ENCODE results near the gene PSIP1.
"Not testable (repeated sequence)": the region's sequence is repeated elsewhere in the genome, so short reads cannot be mapped to it uniquely, and the experiment has no call there.

Gene PSIP1

DNA sequence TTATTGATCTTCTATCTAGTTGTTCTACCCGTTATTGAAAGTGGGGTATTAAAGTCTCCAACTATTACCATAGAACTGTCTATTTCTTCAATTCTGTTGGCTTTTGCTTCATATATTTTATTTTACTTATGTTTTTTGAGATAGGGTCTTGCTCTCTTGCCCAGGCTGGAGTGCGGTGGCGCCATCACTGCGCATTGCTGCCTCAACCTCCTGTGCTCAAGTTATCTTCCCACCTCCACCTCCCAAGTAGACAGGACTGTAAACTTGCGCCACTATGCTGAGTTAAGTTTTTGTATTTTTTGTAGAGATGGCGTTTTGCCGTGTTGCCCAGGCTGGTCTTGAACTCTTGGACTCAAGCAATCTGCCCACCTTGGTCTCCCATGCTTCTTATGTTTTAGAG, 71.9 kb downstream of the PSIP1 start:
- TF ChIP-seq, protein P1, sequence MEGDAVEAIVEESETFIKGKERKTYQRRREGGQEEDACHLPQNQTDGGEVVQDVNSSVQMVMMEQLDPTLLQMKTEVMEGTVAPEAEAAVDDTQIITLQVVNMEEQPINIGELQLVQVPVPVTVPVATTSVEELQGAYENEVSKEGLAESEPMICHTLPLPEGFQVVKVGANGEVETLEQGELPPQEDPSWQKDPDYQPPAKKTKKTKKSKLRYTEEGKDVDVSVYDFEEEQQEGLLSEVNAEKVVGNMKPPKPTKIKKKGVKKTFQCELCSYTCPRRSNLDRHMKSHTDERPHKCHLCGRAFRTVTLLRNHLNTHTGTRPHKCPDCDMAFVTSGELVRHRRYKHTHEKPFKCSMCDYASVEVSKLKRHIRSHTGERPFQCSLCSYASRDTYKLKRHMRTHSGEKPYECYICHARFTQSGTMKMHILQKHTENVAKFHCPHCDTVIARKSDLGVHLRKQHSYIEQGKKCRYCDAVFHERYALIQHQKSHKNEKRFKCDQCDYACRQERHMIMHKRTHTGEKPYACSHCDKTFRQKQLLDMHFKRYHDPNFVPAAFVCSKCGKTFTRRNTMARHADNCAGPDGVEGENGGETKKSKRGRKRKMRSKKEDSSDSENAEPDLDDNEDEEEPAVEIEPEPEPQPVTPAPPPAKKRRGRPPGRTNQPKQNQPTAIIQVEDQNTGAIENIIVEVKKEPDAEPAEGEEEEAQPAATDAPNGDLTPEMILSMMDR (IDR thresholded peaks at IDR 0.05; ENCODE audit: low read depth, low read length, missing control alignments), result no peak
- no peak for DNase-seq (ENCODE audit: extremely low read depth, low read depth)
- no peak overlapping the region for H3K4me3 ChIP-seq (replicated peaks; ENCODE audit: low read depth, low read length)

DNA sequence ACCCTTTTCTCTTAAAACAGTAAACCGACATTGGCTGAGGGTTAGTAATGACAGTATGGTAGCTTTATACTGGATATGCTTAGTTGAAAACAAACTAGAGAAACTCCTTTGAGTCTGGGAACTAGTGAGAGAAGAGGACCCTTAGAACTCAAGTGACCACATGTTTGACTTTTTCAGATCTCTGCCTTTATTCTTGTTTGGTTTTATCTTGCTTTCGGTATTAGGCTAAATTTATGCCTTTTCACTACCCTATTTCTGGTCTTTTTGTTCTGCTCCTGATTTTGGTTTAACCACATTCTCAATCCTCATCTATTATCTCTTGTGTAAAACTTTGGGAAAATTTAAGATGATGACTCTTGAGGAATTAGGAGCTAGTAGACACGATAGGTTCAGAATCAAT, 77.1 kb downstream of the PSIP1 start:
- no peak overlapping the region for H3K4me3 ChIP-seq (replicated peaks; ENCODE audit: low read depth, low read length)
- TF ChIP-seq, protein P1 (IDR thresholded peaks at IDR 0.05; ENCODE audit: low read depth, low read length, missing control alignments), result no peak
- DNase-seq (ENCODE audit: extremely low read depth, low read depth), result no peak

DNA sequence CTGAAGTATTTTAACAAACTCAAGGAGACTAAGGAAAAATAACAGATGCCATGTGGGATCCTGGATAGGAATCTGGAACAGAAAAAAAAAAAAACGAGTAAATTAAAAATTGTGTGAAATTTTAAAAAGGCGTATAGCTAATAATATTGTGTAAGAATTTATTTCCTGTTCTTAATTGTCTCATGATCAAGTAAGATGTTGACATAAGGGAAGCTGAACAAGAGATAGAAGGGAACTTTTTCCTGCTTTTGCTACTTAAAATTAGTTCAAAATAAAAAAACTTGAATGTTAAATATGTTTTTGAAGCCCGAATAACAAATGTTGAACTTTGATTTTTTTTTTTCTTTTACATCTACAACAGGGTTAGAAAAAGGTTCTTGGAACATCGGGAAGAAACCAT, 77.6 kb downstream of the PSIP1 start:
- TF ChIP-seq, protein P1 (IDR thresholded peaks at IDR 0.05; ENCODE audit: low read depth, low read length, missing control alignments), result no peak
- H3K4me3 ChIP-seq (replicated peaks; ENCODE audit: low read depth, low read length), result no peak overlapping the region
- DNase-seq (ENCODE audit: extremely low read depth, low read depth), result no peak

DNA sequence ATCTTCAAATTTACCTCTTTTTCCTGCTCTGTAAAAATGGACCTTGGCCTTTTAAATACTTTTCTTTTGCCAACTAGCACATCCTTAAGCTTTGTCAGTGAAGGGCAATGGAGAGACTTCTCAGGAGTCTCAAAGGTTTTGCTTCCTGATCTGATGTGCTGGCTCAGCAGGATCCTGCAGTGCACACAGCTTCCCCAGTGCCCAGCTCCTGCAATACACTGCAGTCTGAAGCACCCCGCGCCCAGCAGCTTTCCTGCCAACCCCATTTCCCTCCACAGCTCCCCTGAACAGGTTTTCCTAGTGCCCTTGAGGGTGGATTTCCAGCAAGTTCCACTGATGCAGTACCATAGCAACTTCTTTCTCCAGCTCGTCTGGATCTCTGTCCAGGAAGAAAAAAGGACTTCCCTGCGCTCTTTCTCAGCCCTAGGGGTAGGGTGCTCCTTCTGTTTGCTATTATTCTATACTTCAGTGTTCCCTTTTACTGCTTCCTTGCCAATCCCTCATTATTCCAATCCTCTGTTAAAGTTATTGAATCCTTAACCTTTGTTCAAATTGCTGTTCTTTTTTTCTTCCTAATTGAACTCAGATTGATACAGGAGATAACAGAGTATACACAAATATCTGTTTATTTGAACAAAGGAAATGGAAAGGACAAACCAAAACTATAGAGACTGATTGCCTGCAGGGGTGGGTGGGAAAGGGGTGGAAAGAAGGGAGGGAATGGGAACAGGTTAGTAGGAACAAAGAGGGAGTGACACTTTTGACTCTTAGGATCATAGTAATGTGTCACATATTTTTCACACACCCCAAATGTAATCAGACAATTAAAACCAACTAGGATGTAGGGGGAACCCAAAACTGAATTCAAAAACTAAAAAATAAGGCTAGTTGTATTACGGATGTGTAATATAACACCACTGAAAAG, 79.6 kb downstream of the PSIP1 start:
- no peak overlapping the region for H3K4me3 ChIP-seq (replicated peaks; ENCODE audit: low read depth, low read length)
- no peak for DNase-seq (ENCODE audit: extremely low read depth, low read depth)
- TF ChIP-seq, protein P1 (IDR thresholded peaks at IDR 0.05; ENCODE audit: low read depth, low read length, missing control alignments), result no peak

DNA sequence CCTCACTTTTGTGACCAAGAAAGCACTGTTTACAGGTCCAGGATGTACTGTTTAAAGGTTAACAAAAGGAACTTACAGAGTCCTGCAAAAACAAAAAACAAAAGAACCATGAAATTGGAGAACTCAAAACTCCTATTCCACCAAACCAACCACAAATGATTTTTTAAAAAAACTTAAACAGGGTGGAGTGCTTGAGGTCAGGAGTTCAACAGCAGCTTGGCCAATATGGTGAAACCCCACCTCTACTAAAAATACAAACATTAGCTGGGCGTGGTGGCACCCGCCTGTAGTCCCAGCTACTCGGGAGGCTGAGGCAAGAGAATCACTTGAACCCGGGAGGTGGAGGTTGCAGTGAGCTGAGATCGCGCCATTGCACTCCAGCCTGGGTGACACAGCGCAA, 83.1 kb downstream of the PSIP1 start:
- not testable (repeated sequence) for DNase-seq (ENCODE audit: extremely low read depth, low read depth)

DNA sequence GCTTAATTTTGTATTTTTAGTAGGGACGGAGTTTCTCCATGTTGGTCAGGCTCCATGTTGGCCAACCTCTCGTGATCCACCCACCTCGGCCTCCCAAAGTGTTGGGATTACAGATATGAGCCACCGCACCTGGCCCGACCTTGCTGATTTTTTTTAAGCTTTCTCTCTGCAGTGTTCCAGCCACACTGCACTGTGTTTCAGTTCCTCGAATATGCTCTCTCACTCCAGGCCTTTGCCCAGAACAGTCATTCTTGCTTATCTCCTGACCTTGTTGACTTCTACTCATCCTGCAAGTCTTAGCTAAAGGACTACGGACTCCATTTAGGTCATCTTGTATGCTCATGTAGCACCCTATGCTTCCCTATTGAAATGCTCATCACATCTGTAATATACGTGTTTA, 84.8 kb downstream of the PSIP1 start:
- TF ChIP-seq, protein P1 (IDR thresholded peaks at IDR 0.05; ENCODE audit: low read depth, low read length, missing control alignments), result no peak
- no peak overlapping the region for H3K4me3 ChIP-seq (replicated peaks; ENCODE audit: low read depth, low read length)
- DNase-seq (ENCODE audit: extremely low read depth, low read depth), result no peak

More for the DNA sequence above, 83.1 kb downstream of the PSIP1 start:
- not testable (repeated sequence) for H3K4me3 ChIP-seq (replicated peaks; ENCODE audit: low read depth, low read length)

DNA sequence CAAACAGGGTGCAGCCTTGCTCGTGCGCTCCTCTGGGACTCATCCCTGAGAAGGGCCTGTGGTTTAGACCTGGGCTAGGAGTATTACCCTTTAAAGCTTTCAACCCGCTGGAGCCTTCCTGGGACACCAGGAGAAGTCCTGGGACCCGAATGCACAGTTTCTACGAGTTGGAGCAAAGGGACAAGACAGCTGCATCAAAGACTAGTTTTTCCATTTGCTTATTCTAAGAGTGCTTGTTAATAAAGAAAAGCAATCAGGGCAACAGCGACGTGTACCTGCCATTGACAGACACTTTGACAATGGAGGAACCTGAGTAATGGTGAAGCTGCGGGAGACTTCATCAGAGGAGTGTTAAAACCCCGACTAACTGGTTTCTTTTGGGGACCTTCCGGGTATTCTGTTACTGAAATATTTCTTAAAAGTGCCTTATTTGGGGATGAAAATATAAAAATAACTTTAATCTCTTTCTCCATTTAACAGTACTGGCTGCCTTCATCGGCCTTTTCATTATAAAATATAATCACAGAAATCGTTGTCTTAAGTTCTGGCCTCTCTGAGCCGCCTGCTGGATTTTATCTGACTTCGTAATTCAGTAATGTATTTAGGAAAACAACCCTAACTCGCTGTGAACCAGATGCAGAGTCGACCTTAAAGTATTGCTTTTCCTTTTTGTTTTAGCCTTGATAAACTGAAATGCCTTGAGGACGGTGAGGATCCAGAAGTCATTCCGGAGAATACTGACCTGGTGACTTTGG, 87.4 kb downstream of the PSIP1 start:
- TF ChIP-seq, protein P1 (IDR thresholded peaks at IDR 0.05; ENCODE audit: low read depth, low read length, missing control alignments), result peak; percentile 6
- H3K4me3 ChIP-seq (replicated peaks; ENCODE audit: low read depth, low read length), result peak overlapping the region; percentile 99
- no peak for DNase-seq (ENCODE audit: extremely low read depth, low read depth)
